GM18508 (cell line): Measurements from ENCODE around the gene STPG4.

ENCODE experiments used
- ATAC-seq: cut with Tn5 transposase; IDR thresholded peaks from one replicate; pipeline ENCODE4 v1.9.1; 2021; ENCODE audit warnings: moderate number of reproducible peaks; ENCODE audit not compliant: insufficient read depth, unreplicated experiment

Gene STPG4

GRCh38 chr2:47093626-47094025 lies 61.5 kb downstream of the STPG4 start:
- no peak for ATAC-seq

- no peak for ATAC-seq
Observed at GRCh38 chr2:47092465-47092864, 62.6 kb downstream of the STPG4 start.

DNA sequence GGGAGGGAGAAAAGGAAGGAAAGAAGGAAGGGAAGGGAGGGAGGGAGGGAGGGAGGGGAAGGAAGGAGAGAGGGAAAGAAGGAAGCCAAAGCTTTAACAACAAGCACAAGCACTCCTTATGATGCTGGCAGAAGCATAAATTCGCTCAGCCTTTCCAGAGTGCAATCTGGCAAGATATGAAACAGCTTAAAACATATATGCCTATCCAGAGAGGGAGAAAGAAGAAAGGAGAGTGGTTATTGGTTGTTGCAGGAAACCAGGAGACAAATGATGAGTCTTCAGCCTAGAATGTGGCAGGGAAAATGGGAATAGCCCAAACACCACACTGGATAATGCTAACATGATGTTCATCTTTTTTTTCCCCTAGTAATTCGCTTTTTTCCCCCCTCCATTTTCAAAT lies 64.0 kb downstream of the STPG4 start:
- no peak for ATAC-seq

DNA sequence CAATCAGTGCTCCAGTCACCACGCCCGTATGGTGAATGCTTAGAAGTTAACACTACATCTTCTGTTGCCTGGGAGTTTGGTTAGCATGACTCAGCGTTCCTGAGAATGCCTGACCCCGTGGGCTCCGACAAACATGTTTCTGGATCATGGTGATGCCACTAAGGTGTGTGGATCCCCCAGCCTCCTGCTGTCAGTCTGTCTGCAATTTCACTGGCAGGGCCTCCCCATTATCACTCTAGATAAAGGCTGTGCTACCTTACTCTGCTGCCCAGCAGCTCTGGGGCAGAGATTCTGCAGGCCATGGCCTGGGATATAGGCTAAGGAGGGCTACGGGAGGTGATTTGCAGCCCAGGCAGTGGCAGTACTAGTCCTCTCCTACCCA lies 66.0 kb downstream of the STPG4 start:
- ATAC-seq: no peak

DNA sequence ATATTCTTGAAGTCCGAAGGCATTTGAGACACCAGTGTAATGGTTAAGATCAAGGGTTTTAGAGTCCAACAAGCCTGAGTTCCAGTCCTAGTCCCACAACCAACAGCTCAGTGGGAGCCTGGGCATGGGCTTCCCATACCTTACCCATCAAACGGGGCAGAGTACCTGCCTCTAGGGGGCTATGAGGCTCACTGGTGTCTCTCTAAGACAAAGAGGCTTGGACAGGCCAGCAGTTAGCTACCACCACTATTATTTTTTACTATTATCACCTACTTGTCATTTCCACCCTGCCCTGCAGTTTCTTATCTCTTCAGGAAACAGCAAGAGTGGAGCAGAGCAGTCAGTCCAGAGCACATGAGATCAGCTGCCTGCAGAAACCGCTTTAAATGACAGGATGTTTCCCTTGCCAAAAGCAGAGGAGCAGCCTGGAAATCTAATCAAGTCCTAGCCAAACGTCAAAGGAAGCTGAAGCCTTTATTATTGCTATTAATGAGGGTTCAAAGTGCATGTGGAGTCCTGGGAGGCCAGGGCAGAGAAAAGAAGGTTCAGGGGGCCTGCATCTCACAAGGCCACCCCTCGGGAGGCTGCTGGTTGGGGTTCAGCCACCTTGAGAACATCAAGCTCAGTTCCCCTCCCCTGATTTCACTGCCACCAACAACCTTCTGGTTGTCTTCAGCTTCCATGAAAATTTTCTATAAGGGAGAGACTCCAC lies 66.6 kb downstream of the STPG4 start:
- ATAC-seq: no peak

DNA sequence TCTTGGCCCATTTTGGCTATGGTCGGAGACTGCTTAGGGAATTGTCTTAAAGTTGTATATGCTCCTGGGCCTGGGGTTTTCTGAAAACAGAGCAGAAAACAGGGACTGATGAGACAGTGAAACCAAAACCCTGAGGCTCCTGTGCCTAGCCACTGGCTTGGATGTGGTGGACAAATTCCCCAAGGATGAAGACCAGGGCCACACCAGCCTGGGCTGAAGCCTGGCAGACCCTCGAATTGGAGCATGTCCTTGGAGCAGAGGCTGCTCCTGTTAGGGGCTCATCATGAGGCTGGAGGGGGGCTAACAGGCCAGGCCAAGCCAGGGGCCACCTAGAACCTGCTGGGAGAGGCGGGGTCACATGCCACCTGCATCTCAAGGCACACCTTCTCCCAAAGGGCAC lies 68.1 kb downstream of the STPG4 start:
- no peak for ATAC-seq

DNA sequence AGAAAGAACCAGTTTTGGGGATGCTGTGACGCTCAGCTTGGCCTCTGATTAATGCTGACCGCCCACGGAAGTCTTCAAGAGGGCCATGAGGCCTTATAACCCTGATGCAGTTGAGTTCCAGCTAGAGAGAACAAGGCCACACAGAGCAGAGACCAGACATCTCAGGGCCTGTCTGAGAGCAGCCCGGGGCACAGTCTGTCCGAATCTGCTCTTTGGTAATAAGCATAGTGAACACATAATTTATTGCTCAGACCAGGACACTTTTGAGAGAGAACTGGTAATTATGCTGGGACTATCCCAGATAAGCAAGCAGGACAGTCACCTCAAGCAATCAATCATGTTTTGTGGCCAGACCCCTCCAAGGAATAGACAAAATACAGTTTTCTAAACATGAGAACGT lies 68.5 kb downstream of the STPG4 start:
- ATAC-seq: no peak

DNA sequence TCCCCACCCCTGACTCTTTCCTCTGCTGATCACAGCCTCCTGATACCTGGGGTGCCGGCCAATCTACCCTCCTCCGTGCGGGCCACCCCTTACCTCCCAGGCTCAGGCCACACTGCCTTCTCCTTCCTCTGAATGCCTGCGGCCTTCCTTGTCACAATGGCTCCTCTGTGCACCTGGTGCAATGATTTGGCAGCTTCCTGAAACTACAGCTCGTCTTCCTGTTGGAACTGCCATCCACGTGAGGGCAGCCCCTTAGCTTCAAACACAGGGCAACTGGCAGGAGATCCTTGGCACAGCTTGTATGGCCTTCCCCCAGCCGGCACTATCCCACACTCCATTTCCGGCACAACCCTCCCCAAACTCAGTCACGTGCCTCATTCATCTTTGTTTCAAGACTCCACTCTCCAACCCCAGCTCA lies 69.0 kb downstream of the STPG4 start:
- no peak for ATAC-seq

- ATAC-seq: no peak
Observed at GRCh38 chr2:47083886-47084687, 71.0 kb downstream of the STPG4 start.

- ATAC-seq: no peak
Observed at GRCh38 chr2:47083485-47083884, 71.6 kb downstream of the STPG4 start.

DNA sequence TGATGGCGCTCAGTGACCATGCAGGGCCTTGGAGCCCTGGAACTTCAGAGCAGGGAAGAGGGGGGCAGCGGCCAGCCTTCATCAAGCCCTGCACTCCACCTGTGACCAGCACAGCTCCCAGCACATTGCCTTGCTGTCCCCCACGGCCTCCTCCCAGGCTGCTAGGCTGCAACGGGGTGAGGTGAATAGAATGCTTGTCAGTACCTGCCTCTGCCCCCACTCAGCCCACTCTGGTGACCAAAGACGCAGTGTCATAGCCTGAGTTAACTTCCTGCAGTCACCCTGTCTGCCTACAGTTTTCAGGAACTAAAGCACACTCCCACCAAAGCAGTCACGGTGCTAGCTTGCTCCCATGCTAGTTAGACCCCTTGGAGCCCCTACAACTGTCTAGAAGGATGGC lies 72.1 kb downstream of the STPG4 start:
- ATAC-seq: no peak

- no peak for ATAC-seq
Observed at GRCh38 chr2:47080888-47081301, 74.2 kb downstream of the STPG4 start.

- no peak for ATAC-seq
Observed at GRCh38 chr2:47079515-47080412, 75.3 kb downstream of the STPG4 start.

DNA sequence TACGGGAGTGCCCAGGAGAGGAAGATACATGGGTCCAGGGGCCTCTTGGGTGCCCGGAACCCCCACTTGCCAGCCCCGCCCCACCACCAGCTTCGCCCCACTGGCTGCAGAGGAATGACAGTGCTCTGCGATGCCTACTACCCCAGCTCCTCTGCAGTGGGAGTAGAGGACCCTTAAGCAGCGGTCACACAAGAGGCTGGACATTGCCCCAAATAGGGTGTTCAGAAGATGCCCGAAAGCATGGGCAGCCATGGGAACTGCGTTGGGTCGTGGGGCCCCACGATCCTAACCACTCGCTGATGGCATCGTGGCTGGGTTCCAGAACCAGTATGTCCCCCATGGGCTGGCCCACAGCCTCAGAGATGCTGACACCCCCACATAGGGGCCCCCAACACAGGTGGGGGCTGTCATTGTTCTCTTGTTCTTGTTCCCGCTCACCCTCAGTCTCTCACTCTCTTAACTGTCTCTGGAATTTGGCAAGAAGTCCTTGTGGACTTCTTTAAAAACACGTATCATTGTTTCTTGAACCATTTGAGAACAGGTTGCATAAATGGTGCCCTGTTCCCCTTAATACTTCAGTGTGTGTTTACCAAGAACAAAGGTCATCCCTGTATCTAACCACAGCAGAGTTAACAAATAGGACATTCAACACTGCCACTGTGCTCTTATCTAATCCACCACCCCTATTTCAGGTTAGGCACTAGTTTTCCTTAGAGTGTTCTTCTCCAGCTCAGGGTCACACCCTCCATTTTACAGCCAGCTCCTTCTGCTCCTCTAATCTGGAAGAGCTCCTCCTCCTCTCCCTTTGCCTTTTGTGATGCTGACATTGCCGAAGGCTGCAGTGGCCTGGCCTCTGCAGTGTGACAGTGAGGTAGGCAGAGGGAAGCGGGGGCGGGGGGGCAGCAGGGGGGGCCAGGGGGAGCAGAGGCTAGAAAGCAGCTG lies 76.3 kb downstream of the STPG4 start:
- no peak for ATAC-seq

DNA sequence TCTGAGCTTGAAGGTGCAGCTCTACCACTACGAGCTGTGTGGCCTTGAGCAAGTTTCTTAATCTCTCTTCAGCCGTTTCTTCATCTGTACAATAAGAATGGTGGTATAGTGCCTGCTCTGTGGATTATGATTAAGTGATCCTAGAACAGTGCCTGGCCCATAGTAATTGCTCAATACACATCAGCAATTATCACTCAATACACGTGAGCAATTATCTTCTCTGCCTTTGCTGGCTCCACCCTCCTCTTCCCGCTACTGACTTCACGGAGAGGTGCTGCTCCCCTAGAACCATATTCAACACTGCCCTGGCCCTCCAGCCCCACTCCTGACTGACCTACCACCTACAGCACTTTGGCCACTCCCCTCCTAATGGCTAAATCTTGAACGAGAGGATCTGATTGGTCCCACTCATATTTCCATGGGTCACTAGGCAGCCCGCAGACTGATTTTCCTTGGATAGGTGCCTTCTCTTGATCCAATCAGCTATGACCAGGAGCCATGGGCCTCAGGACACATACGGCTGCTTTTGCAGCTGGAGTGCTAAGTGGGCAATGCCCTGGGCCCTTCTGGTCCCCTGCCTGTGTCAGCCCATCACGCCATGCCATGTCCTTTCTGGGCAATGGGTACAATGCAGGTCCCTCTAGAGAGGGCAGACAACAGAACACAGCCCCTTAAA lies 77.5 kb downstream of the STPG4 start:
- no peak for ATAC-seq

DNA sequence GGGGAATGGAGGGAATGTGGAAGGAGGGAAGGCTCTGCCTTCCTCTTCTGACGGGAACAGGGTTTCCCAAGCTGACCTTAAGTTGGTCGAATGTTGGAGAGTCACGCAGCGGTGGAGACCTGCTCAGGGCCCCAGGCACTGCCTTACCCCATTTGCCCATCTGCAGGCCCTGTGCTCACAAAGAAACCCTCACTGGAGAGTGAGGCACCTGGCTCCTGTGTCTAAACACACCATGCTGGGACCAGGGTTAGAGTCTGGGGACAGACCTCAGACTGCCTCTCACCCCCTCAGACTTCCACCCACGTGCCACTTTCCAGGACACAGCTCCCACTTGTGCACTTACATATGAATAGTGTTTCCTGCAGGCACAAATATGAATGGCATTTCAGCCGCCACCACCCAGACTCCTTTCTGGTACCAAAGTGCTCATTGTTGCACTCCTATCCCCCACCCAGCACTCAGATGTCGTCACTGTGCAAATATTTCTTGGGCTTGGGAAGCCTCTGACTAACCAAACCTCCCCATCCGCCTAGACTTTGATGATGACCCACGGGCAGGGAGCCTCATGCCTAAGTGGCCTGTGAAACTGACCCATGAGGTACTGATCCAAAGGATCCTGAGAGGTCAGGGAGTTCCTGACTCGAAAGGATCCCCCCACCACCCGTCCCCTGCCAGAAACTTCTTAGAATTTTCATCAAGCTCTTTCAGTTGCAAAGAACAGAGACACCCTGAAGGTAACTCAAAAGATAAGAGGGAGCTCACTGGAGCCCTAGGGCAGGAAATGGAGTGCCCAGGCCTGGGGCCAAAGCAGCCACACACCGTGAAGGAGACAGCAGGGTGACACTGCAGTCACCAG lies 78.3 kb downstream of the STPG4 start:
- no peak for ATAC-seq

- no peak for ATAC-seq
Observed at GRCh38 chr2:47076126-47076506, 79.0 kb downstream of the STPG4 start.

- no peak for ATAC-seq
Observed at GRCh38 chr2:47075361-47076125, 79.6 kb downstream of the STPG4 start.
